Endothelial cell (in vitro differentiated cells): Measurements from ENCODE around the gene BIRC7. TPM values are rescaled to one million over a fixed set of nuclear protein-coding genes. Genes with fewer than 3 reads are reported as not detected.

Source experiments
- DNase-seq: peaks from one replicate; pipeline ENCODE4 v3.0.0; 2021; ENCODE audit warnings: low spot score
- H3K27ac Mint-ChIP-seq: one replicate; pipeline ENCODE4 v1.8.0; 2021; ENCODE audit warnings: mixed read lengths, inconsistent platforms; ENCODE audit not compliant: unreplicated experiment
- H3K27me3 Mint-ChIP-seq: one replicate; pipeline ENCODE4 v1.8.0; 2021; ENCODE audit warnings: mild to moderate bottlenecking, moderate library complexity, mixed read lengths, inconsistent platforms; ENCODE audit not compliant: unreplicated experiment
- H3K36me3 Mint-ChIP-seq: one replicate; pipeline ENCODE4 v1.8.0; 2021; ENCODE audit warnings: mild to moderate bottlenecking, low read depth, mixed read lengths, inconsistent platforms; ENCODE audit not compliant: unreplicated experiment
- H3K4me1 Mint-ChIP-seq: one replicate; pipeline ENCODE4 v1.8.0; 2021; ENCODE audit warnings: mild to moderate bottlenecking, mixed read lengths, inconsistent platforms; ENCODE audit not compliant: unreplicated experiment
- H3K4me3 Mint-ChIP-seq: one replicate; pipeline ENCODE4 v1.8.0; 2021; ENCODE audit warnings: mild to moderate bottlenecking, mixed read lengths, inconsistent platforms; ENCODE audit not compliant: unreplicated experiment
- H3K9me3 Mint-ChIP-seq: one replicate; pipeline ENCODE4 v1.8.0; 2021; ENCODE audit warnings: mixed read lengths, inconsistent platforms; ENCODE audit not compliant: unreplicated experiment
- long read RNA-seq: library from polyadenylated mRNA; unstranded; transcript quantifications from one replicate; pipeline ENCODE4 v2.0.0, GENCODE V29; 2020; ENCODE audit not compliant: unreplicated experiment
- total RNA-seq: library from RNA; stranded (reverse); fragmentation: NEBNext Ultra II Directional; extraction: Animal tissue kit (Norgen Biotek cat#: 25700); gene quantifications from one replicate; pipeline ENCODE4 v1.2.1, GENCODE V29; 2021; ENCODE audit not compliant: unreplicated experiment
- TF ChIP-seq, protein P1 (sequence below): fragments of 200-600 bp; sonication (generic); IDR thresholded peaks from one replicate; pipeline ENCODE4 v1.5.0; 2021; ENCODE audit warnings: antibody characterized with exemption; ENCODE audit not compliant: unreplicated experiment

BIRC7 gene, protein sequence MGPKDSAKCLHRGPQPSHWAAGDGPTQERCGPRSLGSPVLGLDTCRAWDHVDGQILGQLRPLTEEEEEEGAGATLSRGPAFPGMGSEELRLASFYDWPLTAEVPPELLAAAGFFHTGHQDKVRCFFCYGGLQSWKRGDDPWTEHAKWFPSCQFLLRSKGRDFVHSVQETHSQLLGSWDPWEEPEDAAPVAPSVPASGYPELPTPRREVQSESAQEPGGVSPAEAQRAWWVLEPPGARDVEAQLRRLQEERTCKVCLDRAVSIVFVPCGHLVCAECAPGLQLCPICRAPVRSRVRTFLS
- not detected for total RNA-seq
- long read RNA-seq: 0 reads

DNA sequence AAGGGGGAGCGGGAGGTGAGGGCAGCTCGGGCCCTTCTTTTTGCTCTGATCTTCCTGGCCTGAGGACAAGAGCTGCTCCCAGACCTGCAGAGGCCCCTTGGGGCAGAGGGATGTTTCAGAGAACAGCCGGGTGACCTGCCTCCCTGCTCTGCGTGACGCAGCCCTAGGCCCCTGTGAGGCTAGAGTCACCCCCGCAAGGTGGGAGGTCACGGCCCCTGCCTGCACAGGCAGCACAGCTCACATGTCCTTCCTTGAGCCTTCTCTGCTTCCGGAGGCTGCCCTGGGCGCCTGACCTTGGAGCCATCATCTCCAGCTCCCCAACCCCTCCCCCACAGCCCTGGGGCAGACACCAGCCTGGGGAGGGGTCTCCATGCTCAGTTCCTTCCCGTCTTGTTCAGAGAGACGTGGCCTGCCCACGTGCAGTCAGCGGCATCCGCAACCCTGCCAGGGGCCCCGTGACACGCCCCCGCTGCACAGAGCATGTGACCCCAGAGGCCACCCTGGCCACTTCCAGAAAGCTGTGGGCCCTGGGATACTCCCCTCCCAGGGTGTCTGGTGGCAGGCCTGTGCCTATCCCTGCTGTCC is at the start of gene BIRC7:
Gene BIRC7 (plus strand): TSS at position 507 of the 585 bp plus-strand sequence. CDS start 192 bp downstream, outside the sequence.
- no peak within 1 kb of the TSS for H3K27ac Mint-ChIP-seq
- H3K9me3 Mint-ChIP-seq: no peaks in the 10 kb centered on the region
- TF ChIP-seq, protein P1, sequence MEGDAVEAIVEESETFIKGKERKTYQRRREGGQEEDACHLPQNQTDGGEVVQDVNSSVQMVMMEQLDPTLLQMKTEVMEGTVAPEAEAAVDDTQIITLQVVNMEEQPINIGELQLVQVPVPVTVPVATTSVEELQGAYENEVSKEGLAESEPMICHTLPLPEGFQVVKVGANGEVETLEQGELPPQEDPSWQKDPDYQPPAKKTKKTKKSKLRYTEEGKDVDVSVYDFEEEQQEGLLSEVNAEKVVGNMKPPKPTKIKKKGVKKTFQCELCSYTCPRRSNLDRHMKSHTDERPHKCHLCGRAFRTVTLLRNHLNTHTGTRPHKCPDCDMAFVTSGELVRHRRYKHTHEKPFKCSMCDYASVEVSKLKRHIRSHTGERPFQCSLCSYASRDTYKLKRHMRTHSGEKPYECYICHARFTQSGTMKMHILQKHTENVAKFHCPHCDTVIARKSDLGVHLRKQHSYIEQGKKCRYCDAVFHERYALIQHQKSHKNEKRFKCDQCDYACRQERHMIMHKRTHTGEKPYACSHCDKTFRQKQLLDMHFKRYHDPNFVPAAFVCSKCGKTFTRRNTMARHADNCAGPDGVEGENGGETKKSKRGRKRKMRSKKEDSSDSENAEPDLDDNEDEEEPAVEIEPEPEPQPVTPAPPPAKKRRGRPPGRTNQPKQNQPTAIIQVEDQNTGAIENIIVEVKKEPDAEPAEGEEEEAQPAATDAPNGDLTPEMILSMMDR: no peak
- no peaks in the 10 kb centered on the region for H3K27me3 Mint-ChIP-seq
- DNase-seq: no peak
- H3K4me1 Mint-ChIP-seq: no peaks in the 10 kb centered on the region
- no peak within 1 kb of the TSS for H3K4me3 Mint-ChIP-seq
- H3K36me3 Mint-ChIP-seq: no peaks in the 10 kb centered on the region

DNA sequence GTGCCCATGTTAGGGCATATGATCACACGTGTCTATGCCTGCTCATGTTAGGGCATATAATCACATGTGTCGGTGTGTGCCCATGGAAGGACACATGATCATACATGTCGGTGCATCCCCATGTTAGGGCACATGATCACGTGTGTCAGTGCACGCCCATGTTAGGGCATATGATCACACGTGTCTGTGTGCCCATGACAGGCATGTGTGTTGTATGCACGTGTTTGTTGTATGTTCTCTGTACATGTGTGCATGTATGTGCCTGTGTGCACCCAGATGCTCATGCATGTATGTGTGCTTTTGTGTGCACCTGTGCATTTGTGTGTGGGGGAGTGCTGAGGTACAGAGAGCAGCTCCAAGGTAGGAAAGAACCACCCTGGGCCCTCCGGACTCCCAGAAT is 49.6 kb upstream of the BIRC7 start:
- peaks cover 9% of the 10 kb centered on the region for H3K27me3 Mint-ChIP-seq
- no peak overlapping the region for H3K4me3 Mint-ChIP-seq
- H3K9me3 Mint-ChIP-seq: no peaks in the 10 kb centered on the region
- TF ChIP-seq, protein P1: no peak
- no peak overlapping the region for H3K27ac Mint-ChIP-seq
- DNase-seq: no peak
- peaks cover 4% of the 10 kb centered on the region for H3K36me3 Mint-ChIP-seq
- H3K4me1 Mint-ChIP-seq: no peaks in the 10 kb centered on the region

DNA sequence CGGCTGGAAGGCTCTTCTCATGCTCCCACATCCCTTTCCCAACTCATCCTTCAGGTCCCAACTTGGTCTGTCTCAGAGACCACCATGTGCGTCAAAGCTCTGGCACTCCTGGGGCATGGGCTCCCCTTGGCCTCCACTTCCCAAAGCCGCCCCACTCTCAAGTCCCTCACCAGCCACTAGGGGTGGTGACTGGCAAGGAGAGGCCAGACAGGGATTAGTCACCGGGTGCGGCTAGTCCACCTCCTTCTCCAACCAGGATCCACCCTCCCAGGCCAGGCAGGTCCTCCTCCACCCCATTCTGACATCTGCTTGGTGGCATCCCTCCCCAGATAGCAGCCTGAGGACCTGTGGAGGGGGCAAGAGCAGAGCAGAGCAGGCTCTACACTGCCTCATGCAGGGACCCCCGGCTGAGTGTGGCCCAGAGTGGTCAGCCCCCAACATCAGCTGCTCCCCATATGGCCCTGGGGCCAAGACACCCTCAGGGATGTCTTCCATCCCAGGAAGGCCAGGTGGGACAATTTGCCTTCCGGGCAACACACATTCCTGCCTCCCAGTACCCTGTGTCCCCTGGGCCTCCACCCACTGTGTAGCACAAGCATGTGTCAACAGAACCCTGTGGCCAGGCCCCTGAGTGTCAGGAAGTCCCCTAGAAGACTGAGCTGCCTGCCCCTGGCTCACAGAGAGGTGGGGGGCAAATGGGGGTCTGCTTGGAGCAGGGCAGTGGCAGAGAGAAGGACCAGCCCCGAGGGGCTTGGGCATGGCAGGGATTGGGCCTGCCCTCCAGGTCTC is 49.0 kb upstream of the BIRC7 start:
- no peak for DNase-seq
- Mint-ChIP-seq H3K27ac (no peak overlapping the region), H3K4me1 (no peaks in the 10 kb centered on the region), H3K9me3 (no peaks in the 10 kb centered on the region), H3K4me3 (no peak overlapping the region), H3K36me3 (peaks cover 4% of the 10 kb centered on the region), H3K27me3 (peaks cover 11% of the 10 kb centered on the region)
- TF ChIP-seq, protein P1: no peak

DNA sequence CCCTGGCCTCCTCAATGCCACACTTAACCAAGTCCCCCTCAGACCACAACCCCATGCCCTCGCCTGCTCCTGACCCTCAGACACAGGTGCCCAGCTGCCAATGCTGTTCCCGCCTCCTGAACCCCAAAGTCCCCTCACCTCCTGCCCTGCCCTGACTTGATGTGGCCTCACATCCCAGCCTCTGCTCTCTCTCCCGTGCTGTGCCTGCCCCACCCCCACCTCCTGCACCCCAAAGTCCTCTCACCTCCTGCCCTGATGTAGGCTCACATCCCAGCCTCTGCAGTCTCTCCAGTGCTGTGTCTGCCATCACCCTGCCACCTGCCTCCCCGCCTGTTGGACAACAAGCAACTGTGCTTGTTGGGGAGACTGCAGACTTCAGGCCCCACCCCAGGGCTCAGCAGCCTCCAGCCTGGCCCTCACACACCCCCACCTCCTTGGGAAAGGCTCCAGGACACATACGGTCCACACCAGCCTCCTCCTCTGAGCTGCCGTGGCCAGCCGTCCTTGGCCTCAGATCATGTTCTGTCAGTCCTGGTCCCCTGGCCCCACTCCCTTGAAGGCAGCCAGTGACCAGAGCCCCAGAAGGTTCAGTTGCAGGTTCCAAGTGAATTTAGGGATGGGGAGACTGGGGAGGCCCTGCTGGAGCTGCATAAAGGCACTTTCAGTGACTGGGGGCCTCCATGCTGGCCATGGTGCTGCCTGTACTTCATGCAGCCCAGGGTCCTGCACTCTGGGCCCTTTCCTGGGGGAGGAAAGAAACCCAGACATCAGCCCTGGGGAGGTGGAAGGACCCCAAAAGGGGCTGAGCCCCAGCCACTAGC is 48.2 kb upstream of the BIRC7 start:
- Mint-ChIP-seq H3K27me3 (peaks cover 11% of the 10 kb centered on the region), H3K27ac (no peak overlapping the region), H3K4me1 (no peaks in the 10 kb centered on the region), H3K4me3 (no peak overlapping the region), H3K36me3 (peaks cover 4% of the 10 kb centered on the region), H3K9me3 (no peaks in the 10 kb centered on the region)
- no peak for DNase-seq
- TF ChIP-seq, protein P1: no peak
